Tibial nerve (tissue), 4 donors: ENCODE results near the gene MAN2A1.

Source experiments
- CTCF ChIP-seq, 5 experiments: fragments of 200-600 bp in 3 of 5; fragments of 450-650 bp in 2 of 5; sonication (generic) in 3 of 5; IDR thresholded peaks; one replicate each; pipeline ENCODE4 v1.5.1; 2016 to 2019; ENCODE audit warnings: antibody characterized with exemption in 5 of 5, mild to moderate bottlenecking in 3 of 5, moderate library complexity in 2 of 5
- EP300 ChIP-seq, 2 donors: sonication (generic); formaldehyde crosslinking; IDR thresholded peaks; one replicate each; pipeline ENCODE4 v1.6.1; 2017; ENCODE audit warnings: antibody characterized with exemption in 2 of 2, mild to moderate bottlenecking in 1 of 2
- POLR2A ChIP-seq, 2 donors: fragments of 450-650 bp; IDR thresholded peaks; one replicate each; pipeline ENCODE4 v1.6.1; 2017; ENCODE audit warnings: antibody characterized with exemption in 2 of 2, mild to moderate bottlenecking in 2 of 2, moderate library complexity in 2 of 2

GRCh38 chr5:109901628-109901981 lies 211.9 kb downstream of the MAN2A1 start:
- no peak for TF ChIP-seq CTCF (IDR thresholded peaks at IDR 0.05)
- no peak for TF ChIP-seq POLR2A (IDR thresholded peaks at IDR 0.05)
- TF ChIP-seq EP300 (IDR thresholded peaks at IDR 0.05): no peak
